ENCODE measurements around the gene OR1F1.
"Not testable (repeated sequence)": the region's sequence is repeated elsewhere in the genome, so short reads cannot be mapped to it uniquely, and the experiment has no call there.

Gene OR1F1

GRCh38 chr16:3193221-3194212 lies 5.5 kb downstream of the OR1F1 start:
- no peak for DNase-seq (ENCODE audit: low read depth)
- Histone ChIP-seq H3K36me3 (ENCODE audit: control insufficient read depth, insufficient read depth, low read length, severe bottlenecking) (no peaks in the 10 kb centered on the region), H3K4me1 (ENCODE audit: control insufficient read depth, insufficient read depth, low read length) (peaks cover 29% of the 10 kb centered on the region), H3K9ac (ENCODE audit: low read length) (no peak overlapping the region), H3K27me3 (replicated peaks; ENCODE audit: control insufficient read depth, insufficient read depth, low read length) (peaks cover 16% of the 10 kb centered on the region), H3K4me3 (ENCODE audit: low read length) (no peak overlapping the region), H3K9me3 (ENCODE audit: control insufficient read depth, low read length) (no peaks in the 10 kb centered on the region)

DNA sequence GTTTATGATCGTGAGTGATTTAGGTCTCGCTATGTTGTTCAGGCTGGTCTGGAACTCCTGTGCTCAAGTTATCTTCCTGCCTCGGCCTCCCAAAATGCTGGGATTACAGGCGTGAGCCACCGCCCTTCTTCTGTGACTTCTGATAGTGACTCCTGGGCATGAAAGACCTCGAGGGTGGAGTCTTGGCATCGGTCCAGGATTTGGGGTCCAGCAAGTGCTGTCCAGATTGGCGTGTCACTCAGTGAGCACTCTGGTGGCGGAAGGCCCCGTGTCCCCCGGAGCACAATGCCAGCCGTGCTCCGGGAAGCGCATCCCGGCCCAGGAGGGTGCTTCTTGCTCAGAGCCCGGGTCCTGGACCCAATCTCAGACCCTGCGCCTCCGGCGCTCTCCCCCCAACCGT lies 6.8 kb downstream of the OR1F1 start:
- Histone ChIP-seq H3K9me3 (ENCODE audit: control insufficient read depth, low read length) (no peaks in the 10 kb centered on the region), H3K4me3 (ENCODE audit: low read length) (no peak overlapping the region), H3K36me3 (ENCODE audit: control insufficient read depth, insufficient read depth, low read length, severe bottlenecking) (no peaks in the 10 kb centered on the region), H3K9ac (ENCODE audit: low read length) (no peak overlapping the region), H3K4me1 (ENCODE audit: control insufficient read depth, insufficient read depth, low read length) (peaks cover 20% of the 10 kb centered on the region), H3K27me3 (replicated peaks; ENCODE audit: control insufficient read depth, insufficient read depth, low read length) (peaks cover 19% of the 10 kb centered on the region)
- no peak for DNase-seq (ENCODE audit: low read depth)

DNA sequence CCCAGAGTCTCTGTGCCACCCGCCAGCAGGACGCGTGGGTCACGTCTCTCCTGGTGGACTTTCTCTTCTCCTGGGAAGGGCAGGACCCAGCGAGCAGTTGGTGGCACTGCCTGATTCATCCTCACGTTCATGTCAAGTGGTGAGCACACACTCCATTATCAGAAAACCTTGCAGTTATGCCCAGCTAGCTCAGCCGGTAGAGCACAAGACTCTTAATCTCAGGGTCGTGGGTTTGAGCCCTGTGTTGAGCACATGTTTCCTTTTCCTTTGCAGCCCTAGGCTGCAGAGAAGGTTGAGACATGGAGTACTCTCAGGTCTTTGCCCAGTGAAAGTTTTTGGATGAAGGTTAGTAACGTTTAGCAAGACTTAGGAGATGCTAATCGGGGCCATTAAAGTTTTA lies 8.0 kb downstream of the OR1F1 start:
- H3K4me1 ChIP-seq (ENCODE audit: control insufficient read depth, insufficient read depth, low read length), result peaks cover 12% of the 10 kb centered on the region
- H3K27me3 ChIP-seq (replicated peaks; ENCODE audit: control insufficient read depth, insufficient read depth, low read length), result peaks cover 26% of the 10 kb centered on the region
- no peak overlapping the region for H3K9ac ChIP-seq (ENCODE audit: low read length)
- peaks cover 6% of the 10 kb centered on the region for H3K9me3 ChIP-seq (ENCODE audit: control insufficient read depth, low read length)
- H3K36me3 ChIP-seq (ENCODE audit: control insufficient read depth, insufficient read depth, low read length, severe bottlenecking), result no peaks in the 10 kb centered on the region
- no peak for DNase-seq (ENCODE audit: low read depth)
- no peak overlapping the region for H3K4me3 ChIP-seq (ENCODE audit: low read length)

GRCh38 chr16:3197694-3198333 lies 9.8 kb downstream of the OR1F1 start:
- not testable (repeated sequence) for DNase-seq (ENCODE audit: low read depth); H3K36me3 ChIP-seq (ENCODE audit: control insufficient read depth, insufficient read depth, low read length, severe bottlenecking)
- peaks cover 26% of the 10 kb centered on the region for H3K27me3 ChIP-seq (replicated peaks; ENCODE audit: control insufficient read depth, insufficient read depth, low read length)

DNA sequence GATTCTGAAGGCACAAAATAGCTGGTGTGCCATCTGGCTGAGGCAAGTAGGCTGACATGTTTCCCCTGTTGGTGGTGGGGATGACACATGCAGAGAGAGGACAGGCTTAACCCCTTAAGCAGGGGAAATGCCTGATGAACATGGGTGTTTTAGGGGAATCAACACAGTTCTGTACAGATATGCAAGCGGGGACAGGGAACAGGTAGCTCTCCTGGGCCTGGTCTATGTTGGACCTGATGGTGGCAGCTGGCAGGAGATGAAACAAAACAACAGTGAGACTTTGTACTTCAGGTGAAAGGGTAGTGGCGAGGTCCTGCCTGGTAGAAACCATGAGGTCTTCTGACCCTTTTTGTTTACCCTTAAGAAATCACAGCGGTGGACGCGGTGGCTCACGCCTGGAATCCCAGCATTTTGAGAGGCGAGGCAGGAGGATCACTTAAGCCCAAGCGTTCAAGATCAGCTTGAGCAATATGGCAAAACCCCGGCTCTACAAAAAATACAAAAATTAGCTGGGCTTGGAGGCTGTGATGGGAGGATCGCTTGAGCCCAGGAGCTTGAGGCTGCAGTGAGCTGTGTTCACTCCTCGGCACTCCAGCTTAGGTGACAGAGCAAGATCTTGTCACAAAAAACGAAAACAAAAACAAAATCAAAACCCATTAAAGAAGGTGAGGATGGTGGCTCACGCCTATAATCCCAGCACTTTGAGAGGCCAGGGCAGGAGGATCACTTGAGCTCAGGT lies 10.5 kb downstream of the OR1F1 start:
- no peak overlapping the region for H3K9ac ChIP-seq (ENCODE audit: low read length)
- H3K4me3 ChIP-seq (ENCODE audit: low read length), result no peak overlapping the region
- H3K36me3 ChIP-seq (ENCODE audit: control insufficient read depth, insufficient read depth, low read length, severe bottlenecking), result no peaks in the 10 kb centered on the region
- no peak for DNase-seq (ENCODE audit: low read depth)
- H3K4me1 ChIP-seq (ENCODE audit: control insufficient read depth, insufficient read depth, low read length), result peaks cover 10% of the 10 kb centered on the region
- H3K27me3 ChIP-seq (replicated peaks; ENCODE audit: control insufficient read depth, insufficient read depth, low read length), result peaks cover 22% of the 10 kb centered on the region
- peaks cover 7% of the 10 kb centered on the region for H3K9me3 ChIP-seq (ENCODE audit: control insufficient read depth, low read length)

More at GRCh38 chr16:3197694-3198333, 9.8 kb downstream of the OR1F1 start:
- not testable (repeated sequence) for H3K9ac ChIP-seq (ENCODE audit: low read length); H3K4me3 ChIP-seq (ENCODE audit: low read length); H3K9me3 ChIP-seq (ENCODE audit: control insufficient read depth, low read length); H3K4me1 ChIP-seq (ENCODE audit: control insufficient read depth, insufficient read depth, low read length)

- no peaks in the 10 kb centered on the region for H3K36me3 ChIP-seq (ENCODE audit: control insufficient read depth, insufficient read depth, low read length, severe bottlenecking)
- H3K9me3 ChIP-seq (ENCODE audit: control insufficient read depth, low read length), result peaks cover 17% of the 10 kb centered on the region
- peaks cover 15% of the 10 kb centered on the region for H3K27me3 ChIP-seq (replicated peaks; ENCODE audit: control insufficient read depth, insufficient read depth, low read length)
- H3K4me1 ChIP-seq (ENCODE audit: control insufficient read depth, insufficient read depth, low read length), result no peaks in the 10 kb centered on the region
- DNase-seq (ENCODE audit: low read depth), result no peak
- H3K4me3 ChIP-seq (ENCODE audit: low read length), result no peak overlapping the region
- H3K9ac ChIP-seq (ENCODE audit: low read length), result no peak overlapping the region
Observed at GRCh38 chr16:3202903-3203539, 15.0 kb downstream of the OR1F1 start.

- peaks cover 12% of the 10 kb centered on the region for H3K9me3 ChIP-seq (ENCODE audit: control insufficient read depth, low read length)
- not testable (repeated sequence) for H3K4me3 ChIP-seq (ENCODE audit: low read length); H3K4me1 ChIP-seq (ENCODE audit: control insufficient read depth, insufficient read depth, low read length); H3K27me3 ChIP-seq (replicated peaks; ENCODE audit: control insufficient read depth, insufficient read depth, low read length); DNase-seq (ENCODE audit: low read depth); H3K9ac ChIP-seq (ENCODE audit: low read length); H3K36me3 ChIP-seq (ENCODE audit: control insufficient read depth, insufficient read depth, low read length, severe bottlenecking)
Observed at GRCh38 chr16:3205939-3206338, 17.9 kb downstream of the OR1F1 start.

GRCh38 chr16:3207086-3207953 lies 19.3 kb downstream of the OR1F1 start:
- no peak overlapping the region for H3K9ac ChIP-seq (ENCODE audit: low read length)
- no peak overlapping the region for H3K4me3 ChIP-seq (ENCODE audit: low read length)
- no peak for DNase-seq (ENCODE audit: low read depth)
- no peaks in the 10 kb centered on the region for H3K36me3 ChIP-seq (ENCODE audit: control insufficient read depth, insufficient read depth, low read length, severe bottlenecking)
- no peaks in the 10 kb centered on the region for H3K27me3 ChIP-seq (replicated peaks; ENCODE audit: control insufficient read depth, insufficient read depth, low read length)
- no peaks in the 10 kb centered on the region for H3K4me1 ChIP-seq (ENCODE audit: control insufficient read depth, insufficient read depth, low read length)
- H3K9me3 ChIP-seq (ENCODE audit: control insufficient read depth, low read length), result peaks cover 10% of the 10 kb centered on the region

DNA sequence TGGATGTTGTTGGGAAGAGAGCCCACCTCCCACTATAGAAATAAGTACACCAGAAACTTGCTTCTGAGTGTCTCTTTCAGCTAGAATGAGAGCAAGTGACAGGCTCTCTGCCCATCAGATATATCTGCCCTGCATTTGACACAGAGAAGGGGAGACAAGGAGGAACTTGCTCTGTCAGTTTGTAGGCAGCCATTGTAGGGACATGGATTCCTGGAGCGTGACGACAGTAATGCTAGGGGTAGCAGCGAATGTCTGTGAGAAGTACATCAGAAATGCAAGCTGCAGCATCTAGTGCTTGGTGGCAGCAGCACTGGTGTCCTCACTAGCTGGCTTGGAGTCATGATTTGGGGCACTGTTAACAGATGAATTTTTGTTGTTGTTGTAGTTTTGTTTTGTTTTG lies 24.0 kb downstream of the OR1F1 start:
- Histone ChIP-seq H3K4me3 (ENCODE audit: low read length) (no peak overlapping the region), H3K9me3 (ENCODE audit: control insufficient read depth, low read length) (no peaks in the 10 kb centered on the region), H3K36me3 (ENCODE audit: control insufficient read depth, insufficient read depth, low read length, severe bottlenecking) (no peaks in the 10 kb centered on the region), H3K27me3 (replicated peaks; ENCODE audit: control insufficient read depth, insufficient read depth, low read length) (no peaks in the 10 kb centered on the region), H3K9ac (ENCODE audit: low read length) (no peak overlapping the region), H3K4me1 (ENCODE audit: control insufficient read depth, insufficient read depth, low read length) (no peaks in the 10 kb centered on the region)
- DNase-seq (ENCODE audit: low read depth), result no peak

GRCh38 chr16:3212567-3212966 lies 24.6 kb downstream of the OR1F1 start:
- DNase-seq (ENCODE audit: low read depth), result no peak
- no peaks in the 10 kb centered on the region for H3K36me3 ChIP-seq (ENCODE audit: control insufficient read depth, insufficient read depth, low read length, severe bottlenecking)
- H3K4me1 ChIP-seq (ENCODE audit: control insufficient read depth, insufficient read depth, low read length), result no peaks in the 10 kb centered on the region
- no peak overlapping the region for H3K9ac ChIP-seq (ENCODE audit: low read length)
- no peaks in the 10 kb centered on the region for H3K27me3 ChIP-seq (replicated peaks; ENCODE audit: control insufficient read depth, insufficient read depth, low read length)
- peaks cover under 1% of the 10 kb centered on the region for H3K9me3 ChIP-seq (ENCODE audit: control insufficient read depth, low read length)
- H3K4me3 ChIP-seq (ENCODE audit: low read length), result no peak overlapping the region
